SK-N-DZ (cell line): ENCODE results near the gene STARD13.

Experiments used
- DNase-seq: peaks from one replicate; pipeline ENCODE4 v3.0.0-alpha.2; 2015; ENCODE audit warnings: low spot score

Gene STARD13

DNA sequence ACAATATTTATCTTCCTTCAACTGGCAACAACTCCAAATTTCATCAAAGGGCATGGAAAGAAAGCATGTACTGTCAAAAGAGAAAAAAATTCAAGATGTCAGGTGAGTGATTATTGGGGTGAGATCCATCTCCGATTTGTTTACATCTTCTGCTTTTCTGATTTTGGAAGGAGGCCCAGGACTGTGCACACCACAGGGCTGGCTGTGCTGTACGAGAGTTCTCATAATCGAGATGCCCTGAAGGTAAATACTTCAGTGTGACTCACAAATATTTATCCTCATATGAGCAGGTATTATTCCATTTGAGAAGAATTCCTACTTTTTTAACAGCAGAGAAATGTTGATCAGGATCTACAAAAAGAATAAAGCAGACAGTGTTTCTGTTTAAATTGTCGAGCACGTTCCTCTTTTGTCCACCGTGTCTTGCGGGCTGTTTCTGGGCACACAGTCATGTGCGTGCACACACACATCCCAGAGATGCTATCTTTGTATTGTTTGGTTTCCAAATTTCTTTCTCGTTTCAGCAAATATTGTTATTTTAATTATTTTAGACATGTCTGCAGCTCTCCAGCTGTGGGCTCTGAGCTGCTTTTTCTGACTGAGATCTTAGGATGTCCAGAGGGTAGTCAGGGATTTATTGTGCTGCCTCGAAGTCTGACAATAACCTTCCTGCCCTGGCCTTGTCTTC lies 165.6 kb downstream of the STARD13 start:
- no peak for DNase-seq

DNA sequence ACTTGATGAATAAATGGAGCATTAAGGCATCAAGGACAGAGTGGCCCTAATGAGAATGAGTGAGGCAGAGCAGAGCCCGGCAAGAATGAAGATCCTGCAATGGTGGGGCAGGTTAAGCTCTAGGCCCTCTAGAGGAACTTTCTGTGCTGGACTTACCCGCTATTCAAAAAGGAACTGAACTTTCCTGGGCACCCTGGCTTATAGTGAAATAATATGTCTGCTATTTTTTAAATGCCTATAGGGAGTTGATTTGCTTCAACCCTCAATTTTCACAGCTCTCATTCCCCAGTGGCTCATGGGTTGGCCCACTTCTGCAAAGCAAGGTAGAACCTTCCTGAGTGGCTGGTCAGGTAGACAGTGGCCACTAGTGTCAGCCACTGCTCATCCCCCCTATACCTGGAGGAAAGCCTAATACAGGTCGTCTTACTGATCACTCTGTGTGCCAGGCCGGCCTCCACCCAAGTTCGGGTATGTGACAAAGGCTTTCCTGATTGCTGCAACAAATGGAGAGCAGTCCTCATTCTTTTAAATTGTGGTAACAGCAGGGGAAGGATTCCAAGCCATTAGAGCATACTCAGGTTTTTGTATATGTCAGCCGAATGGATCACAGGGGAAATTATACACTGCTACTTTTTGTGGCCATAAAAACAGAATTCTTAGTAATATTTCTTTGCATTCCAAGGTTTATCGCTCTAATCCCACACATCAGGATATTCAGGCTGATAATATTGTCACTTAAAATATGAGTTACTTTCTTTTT lies 166.4 kb downstream of the STARD13 start:
- no peak for DNase-seq

DNA sequence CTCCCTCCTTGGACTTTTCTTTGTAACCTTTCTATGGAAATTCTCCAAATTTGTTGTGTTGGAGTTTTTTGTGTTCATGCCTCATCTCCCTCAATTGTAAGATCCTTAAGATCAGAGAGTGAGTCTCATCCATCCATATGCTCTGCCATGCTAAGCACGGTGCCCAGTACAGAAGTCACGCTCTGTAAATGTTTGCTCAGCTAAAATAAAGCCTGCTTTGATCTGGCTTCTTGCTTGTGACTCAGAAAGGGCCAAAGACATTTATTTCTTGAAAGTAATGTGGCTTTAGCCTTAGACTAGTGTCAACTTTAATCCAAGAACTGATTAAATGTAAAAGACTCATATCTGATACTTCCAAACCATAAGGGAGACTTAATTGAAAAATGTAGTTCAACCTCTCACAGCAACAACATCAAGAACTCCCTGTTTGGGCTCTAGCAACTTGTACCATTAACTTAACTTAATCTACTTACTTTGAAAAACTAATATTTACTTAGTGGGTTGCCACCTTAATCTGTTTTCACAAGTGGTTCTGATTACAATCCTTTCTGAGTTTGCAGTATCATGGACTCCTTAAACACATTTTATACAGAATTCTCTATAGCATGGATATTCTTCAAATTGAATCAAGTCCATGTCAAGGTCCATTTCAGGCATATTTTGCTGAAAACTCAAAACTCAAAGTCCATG lies 169.1 kb downstream of the STARD13 start:
- DNase-seq = no peak

DNA sequence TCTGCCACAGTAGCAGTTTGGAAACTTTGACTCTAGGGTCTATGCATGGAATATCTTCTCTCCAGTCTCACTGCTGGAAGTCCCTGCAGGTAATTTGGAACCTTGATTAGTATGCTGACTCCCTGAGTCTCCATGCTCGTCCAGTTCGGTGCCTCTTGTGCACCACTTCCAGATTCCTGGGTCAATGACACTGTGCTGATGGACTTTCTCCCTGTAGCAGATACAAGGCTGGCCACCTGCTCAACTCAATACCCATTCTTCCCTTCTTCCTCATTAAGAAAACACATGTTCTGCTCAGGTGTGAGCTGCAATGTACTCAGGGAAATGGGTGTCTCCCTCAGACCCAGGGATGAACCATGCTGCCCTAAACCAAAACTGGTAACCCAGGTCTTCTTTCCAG lies 170.3 kb downstream of the STARD13 start:
- no peak for DNase-seq

DNA sequence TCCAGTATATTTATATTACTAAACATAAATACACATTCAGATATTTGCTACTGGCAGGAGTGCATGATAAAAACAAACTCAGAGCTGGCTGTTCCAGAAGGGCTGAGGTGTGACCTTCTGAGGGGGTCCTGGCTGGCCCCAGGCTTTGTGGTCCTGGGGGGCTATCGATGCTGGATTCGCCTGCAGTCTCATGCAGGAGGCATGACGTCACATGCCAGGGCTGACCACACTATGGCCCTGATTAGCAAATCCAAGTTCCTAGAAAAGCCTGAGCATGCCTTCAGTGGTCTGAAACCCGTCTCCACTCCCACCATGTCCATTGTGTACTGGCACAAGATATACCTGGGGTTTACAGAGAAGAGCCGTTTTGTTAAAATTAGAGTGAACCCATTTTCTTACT lies 171.4 kb downstream of the STARD13 start:
- DNase-seq = no peak

DNA sequence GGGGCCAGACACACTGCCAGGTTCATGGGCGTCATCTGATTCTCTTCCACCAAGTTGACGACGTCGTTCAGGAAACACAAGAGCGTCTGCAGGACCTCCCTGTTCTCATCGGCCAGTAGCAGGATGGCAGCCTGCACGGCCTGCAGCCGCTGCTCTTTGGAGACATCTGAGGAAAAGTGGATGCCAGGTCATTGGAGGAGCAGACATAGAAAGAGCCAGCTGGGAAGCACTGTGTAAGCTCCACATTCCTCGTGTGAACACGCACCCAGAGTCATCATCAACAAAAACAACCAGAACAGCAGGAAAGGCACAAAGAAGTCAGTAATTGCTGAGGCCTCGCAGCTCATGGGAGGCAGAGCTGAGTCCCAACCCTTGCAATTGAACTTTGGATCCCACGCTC lies 172.8 kb downstream of the STARD13 start:
- no peak for DNase-seq

DNA sequence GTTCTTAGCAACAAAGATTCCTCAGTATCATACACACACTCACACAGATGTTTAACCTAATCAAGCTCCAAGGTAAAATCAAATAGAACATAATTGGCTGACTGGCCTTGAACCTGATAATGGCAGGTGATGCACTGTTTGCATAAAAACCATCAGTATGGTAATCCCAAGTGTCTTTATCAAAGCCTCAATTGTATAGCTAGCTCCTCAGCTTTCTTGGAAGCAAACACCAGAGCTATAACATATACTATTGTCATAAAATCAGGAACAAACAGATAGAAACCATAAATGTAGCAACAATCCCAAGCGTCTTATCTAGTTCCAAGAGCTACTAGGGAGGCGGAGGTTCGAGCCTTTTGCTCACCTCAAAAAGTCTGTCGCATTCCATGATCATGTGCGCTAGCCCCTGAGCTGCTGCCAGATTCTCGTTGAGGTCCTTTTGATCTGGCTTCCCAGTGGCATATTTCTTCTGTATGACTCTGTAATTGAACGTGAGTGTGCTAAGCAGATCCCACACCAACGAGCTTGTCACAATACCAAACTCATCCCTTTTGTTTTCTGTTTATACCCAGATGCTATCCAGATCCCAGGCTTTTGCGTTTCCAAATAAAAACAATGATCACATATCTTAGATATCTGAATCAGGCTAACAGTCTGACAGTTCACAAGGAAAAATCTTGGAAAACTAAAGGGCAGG lies 174.0 kb downstream of the STARD13 start:
- no peak for DNase-seq

DNA sequence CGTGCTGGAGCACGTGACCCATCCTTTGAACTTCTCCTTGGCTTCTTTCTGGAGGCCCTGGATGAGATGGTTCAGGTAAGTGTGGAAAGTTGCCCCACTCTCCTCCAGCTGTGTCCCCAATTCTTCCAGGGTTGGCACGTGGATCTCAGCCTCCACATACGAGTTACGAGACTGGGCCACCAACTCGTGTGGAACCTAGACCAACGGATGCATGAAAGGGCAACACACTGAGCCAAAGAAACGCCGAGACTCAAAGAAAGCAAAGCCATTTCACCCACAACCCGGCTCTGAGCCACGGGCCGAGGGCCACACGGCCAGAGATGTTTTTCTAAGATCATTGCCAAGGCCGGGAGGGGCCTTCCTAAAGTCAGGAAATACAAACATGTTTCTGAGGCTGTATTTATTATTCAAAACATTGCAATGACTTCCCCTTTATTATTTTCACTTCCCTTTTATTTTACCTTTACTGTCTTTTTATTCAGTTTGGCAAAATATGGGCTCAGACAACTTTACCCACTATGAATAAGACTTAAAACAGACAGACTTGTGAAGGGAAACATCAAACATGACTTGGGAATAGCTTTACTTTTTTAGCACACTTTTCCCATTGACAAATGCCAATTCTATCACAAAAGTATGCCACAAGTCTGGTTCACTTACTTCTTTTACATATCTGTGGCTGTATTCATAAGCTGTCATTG lies 174.7 kb downstream of the STARD13 start:
- no peak for DNase-seq

DNA sequence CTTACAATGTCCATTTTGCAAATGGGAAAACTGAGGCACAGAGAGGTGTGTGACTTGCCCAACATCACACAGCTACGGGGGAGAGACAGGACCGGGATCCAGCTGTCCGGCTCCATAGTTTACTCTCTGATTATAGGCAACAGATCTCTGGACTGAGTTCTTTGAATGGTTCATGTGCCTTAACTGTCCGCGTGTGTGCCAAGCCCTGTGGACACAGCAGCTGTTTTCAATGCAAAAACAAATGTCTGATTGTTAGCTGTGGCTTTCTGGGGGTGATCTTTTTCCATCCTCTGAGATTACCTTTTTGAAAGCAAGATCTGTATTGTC lies 175.2 kb downstream of the STARD13 start:
- DNase-seq = no peak

DNA sequence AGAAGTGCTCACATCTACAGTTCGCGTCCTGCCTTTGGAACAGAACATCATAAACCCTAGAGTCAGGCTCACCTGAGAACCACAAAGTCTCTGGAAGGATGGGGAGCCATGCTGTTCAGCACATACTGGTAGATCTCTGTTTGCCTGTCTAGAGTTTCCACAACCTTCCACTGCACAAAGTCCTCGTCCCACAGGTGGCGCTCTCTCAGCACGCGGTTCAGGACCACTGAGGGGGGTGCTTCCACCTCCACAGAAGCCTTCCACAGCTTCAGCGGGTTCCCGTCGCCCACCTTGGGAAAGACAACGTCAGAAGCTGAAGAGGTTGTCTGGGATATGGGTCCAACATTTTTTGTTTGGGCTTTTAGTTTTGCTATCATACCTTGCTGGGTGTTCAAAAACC lies 175.8 kb downstream of the STARD13 start:
- DNase-seq = no peak

DNA sequence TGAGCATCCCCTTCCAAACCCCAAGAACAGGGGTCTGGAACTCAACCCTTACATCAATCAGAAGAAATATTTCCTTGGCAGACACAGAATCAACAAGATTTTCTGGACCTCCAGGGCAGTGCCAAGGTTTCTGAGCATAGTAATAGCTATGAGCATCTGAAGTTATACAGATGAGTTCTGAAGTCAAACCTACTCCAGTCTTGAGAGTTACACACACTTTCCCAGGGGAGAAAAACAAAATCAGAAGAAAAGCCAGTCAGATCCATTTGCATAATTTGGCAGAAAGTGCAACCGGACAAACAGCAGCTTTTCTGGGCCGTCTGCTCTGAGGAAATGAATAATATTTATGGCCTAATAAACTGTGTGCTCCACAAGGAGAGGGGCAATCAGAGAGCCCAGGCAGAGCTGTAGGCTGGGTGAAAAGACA lies 176.3 kb downstream of the STARD13 start:
- DNase-seq = no peak

DNA sequence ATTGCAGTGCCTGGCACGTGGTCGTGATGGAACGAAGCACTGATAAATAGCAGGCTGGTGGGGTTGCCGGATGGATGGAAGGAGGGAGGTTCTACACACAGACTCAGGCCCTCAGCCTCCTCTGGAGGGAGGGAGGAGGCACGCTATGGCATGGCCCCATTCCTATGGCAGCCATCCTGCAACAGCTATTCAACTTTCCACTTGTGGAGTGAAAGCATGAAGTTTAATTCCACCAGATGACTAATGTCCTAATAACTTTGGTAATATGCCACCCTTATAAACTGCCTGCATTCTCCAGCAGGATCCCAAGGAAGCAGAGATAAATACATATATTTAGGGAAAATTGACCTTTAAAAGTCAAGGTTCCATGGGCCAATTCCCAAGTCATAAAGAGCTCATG lies 176.9 kb downstream of the STARD13 start:
- DNase-seq = no peak

DNA sequence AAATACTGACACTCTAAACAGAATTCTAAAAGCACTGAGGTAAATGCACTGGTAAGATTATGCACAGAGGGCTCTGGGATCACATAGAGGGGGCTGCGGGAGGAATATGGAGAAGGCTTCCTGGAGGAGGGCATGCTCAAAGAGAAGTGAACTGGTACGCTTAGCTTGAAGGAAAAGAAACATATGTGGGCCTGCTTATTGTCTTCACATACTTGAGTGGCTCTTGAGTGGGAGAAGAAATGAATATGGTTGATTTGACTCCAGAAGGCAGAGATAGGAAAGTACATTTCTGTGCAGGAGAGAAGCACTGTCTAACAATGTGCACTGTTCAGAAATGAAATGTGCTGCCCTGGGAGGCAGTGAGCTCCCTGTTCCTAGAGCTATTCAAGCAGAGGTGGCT lies 178.2 kb downstream of the STARD13 start:
- DNase-seq = no peak

DNA sequence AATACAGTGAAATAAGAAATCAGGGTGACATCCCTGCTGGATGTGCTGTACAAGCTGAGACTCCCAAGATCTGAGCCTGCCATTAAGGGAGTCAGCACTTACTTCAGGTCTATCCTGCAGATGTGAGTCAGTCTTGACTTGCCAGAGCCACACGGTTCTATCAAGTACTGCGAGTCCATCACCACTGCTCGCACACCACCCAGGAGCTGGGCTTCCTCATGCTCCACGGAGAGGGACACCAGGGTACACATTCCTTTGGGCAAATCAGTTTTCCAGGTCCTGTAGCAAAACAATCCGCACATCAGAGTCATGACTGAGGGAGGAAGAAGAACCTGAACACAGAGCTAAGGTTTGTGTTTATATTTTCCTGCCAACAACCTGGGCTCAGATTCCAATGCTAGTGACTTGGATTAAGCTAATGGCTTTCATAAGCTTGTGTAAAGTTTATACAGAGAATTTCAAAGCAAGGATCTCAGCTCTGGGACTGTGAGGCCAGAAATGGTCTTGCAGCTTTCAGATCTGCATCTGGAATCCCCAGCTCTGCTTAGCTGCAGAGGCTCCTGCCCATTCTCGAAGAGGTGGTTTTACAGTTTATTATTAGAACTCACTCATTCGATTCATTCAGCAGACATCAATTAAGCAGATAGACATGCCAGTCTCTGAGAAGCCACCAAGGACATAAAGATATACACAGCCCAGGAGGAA lies 178.7 kb downstream of the STARD13 start:
- DNase-seq = no peak

DNA sequence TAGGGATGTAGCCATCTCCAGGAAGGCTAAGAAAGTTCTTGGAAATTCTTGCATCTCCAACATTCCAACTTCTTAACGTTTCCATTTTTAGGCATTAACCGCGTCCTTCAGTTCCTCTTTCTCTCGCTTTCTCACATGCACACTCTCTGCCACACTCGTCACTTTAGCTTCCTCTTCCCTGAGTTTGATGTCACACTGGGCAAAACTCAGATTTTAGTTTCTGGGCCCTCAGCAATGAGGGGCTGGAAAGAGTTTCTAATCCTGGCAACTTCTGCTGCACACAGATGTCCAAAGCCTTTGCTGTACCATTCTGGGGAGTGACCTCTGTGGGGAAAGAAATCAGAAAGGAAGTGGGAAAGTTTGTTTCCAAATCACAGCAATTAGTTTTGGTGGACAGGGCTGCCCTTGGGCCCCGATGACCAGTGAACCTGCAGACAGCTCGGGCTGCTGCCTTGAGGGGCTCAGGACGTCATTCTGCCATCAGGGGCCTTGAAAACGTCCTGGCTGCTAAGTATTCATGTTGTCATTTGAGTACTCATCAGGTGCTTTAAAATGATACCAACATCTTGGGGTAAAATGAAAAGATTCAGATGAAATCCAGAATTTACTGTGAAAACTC lies 180.1 kb downstream of the STARD13 start:
- no peak for DNase-seq

DNA sequence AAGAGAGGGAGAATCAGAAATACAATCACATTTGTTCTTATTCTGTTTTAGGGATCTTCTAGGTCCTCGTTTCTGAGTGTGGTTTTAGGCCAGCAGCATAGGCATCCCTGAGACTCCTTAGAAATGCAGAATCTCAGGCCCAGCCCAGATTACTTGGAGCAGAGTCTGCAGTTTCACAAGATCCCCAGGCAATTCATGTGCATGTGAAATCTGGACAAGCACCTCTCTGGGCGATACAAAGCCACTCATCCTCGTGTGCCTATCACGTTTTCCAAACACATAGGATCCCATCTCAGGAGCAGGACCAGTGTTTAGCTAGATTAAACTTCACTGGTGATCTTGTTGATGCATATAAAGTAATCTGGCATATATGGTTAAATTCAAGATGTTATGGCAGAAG lies 182.1 kb downstream of the STARD13 start:
- DNase-seq = no peak

DNA sequence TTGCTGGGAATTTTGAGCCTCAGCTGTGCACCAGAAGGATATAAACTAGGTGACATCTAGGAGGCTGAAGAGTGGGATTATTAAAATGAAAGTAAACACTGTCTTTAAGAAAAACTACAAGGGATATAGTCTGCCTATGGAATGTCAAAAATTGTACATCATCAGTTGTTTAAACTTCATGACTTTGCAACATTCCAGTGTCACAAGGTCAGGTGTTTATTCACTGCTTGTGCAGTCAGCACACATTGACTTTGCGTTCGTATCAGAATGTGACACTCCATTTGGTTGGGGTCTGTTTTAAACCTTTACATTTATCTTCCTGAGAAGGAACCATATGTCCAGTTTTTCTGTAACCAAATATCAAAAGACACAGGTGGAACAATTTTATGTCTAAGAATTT lies 183.7 kb downstream of the STARD13 start:
- no peak for DNase-seq

DNA sequence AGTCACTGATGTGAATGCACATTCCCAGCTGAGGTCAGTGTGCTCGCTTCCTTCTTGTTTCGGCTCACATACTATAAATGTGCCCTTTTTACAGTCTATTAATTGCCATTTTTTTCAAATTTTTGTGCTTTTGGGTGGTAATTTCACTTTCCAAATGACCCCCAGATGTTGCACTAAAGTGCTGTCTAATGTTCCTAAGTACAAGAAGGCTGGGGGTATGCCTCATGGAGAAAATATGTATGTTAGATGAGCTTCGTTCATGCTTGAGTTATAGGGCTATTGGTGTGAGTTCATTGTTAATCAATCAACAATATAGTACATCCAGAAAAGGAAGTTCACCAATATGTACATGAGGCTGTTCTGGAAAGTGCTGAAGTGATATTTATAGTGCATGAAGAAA lies 184.7 kb downstream of the STARD13 start:
- DNase-seq = no peak

DNA sequence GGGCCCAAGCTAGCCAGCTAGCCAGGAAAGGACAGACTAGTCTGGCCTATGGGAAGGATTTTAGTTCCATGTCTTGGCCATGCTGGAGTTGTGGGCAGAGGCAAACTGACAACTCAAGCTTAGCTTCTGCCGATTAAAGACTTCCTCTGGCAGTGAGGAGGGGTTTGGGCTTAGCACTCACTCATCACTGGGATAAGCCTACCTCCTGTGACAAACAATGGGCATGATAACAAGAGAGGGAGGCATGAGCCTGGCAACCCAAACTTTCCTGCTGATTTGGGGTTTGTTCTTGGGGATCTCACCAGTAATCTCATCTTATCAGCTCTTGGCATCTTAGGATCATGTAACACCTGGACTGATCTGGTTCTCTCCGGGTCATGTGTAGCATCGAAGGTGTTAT lies 185.7 kb downstream of the STARD13 start:
- DNase-seq = no peak

DNA sequence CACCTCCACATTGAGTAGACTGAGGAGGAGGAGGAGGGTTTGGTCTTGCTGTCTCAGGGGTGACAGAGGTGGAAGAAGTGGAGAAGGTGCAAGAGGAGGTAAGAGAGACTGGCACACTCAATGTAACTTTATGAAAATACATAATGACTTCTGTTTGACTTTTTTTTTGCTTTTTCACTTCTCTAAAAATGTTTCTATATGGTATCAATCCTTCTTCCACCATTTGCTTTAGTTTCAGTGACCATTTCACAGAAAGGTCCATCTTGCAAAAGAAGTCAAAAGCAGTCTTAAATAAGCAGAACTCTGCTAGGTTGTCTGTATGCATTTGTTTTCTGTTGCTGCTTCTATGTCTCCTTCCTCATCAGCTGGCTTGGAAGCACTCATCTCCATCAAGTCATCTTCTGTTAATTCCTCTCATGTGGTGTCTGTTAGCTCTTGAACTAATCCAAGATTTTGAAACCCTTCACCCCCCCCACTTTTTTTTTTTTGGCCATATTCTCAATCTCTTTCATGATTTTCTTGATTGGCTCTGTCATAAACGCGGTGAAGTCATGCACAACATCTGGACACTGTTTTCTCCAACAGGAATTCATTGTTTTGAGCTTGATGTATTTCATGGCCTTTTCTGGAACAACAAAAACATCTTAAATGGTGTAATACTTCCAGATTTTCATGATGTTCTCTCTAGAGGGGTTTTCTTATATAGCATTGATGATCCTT lies 188.5 kb downstream of the STARD13 start:
- DNase-seq = no peak
